ENCODE results near the gene PBX1. TPM values are rescaled to one million over a fixed set of nuclear protein-coding genes. Genes with fewer than 3 reads are reported as not detected.

PBX1 gene
- total RNA-seq, 6 experiments from 2014 or later, result 3.1 to 7.9 (median 6.9) TPM

- intact Hi-C loops (cut with DNase I), result no loop called here
- no peak for ATAC-seq
- no peak for DNase-seq
- TF ChIP-seq CTCF (IDR thresholded peaks at IDR 0.05), result no peak
- TF ChIP-seq POLR2A (IDR thresholded peaks at IDR 0.05), result no peak
- H3K9me3 ChIP-seq, result no peaks in the 10 kb centered on the region
- H3K4me1 ChIP-seq, result no peaks in the 10 kb centered on the region
- no peak overlapping the region for H3K4me3 ChIP-seq
- WGBS (ENCODE audit: insufficient coverage, low coverage, low lambda C conversion rate, missing lambda C conversion rate), result 87% methylated on average over 4 of the region's 4 CpGs
- no peaks in the 10 kb centered on the region for H3K36me3 ChIP-seq
- H3K27ac ChIP-seq, result no peak overlapping the region
- H3K27me3 ChIP-seq, result no peaks in the 10 kb centered on the region
Measured at GRCh38 chr1:164733734-164734133, 174.8 kb downstream of the PBX1 start.

DNA sequence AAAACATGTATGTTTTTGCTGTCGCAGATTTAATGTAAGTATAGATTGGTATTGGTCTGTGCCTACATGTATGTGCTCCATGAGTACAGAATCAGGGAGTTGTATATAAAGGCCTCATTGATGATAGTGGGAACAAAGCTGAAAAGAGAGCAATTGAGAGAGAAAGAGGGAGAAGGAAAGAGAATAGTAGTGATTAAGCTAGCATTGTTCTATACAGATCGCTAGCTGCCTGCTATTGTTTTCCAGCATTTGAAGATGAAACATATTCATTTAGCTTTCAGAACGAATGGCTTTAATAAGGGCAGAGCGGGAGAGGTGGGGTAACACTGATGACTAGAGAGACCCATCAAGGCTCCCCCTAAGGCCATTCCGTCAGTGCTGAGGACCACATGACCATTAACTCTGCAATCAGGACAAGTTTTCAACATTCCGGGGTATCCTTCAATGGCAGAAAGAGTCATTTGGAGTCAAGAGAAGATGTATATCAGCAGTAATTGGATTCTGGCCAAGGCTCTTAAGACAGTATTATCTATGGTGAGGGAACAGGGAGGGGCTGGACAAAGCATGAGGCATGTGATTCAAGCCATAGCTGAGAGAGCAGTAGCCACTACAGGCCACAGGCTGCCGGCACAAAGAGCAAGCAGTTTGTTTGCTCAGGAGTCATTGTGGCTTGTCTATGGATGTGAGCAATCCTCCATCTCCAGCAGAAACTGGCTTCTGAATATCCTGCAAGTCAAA lies 176.5 kb downstream of the PBX1 start:
- intact Hi-C loops (cut with DNase I), result no loop called here
- H3K36me3 ChIP-seq, result no peaks in the 10 kb centered on the region
- H3K27me3 ChIP-seq, result no peaks in the 10 kb centered on the region
- TF ChIP-seq POLR2A (IDR thresholded peaks at IDR 0.05), result no peak
- TF ChIP-seq CTCF (IDR thresholded peaks at IDR 0.05), result no peak
- no peaks in the 10 kb centered on the region for H3K4me1 ChIP-seq
- H3K4me3 ChIP-seq, result no peak overlapping the region
- DNase-seq, result no peak
- 90% methylated on average over 6 of the region's 7 CpGs for WGBS (ENCODE audit: insufficient coverage, low coverage, low lambda C conversion rate, missing lambda C conversion rate)
- H3K9me3 ChIP-seq, result no peaks in the 10 kb centered on the region
- H3K27ac ChIP-seq, result no peak overlapping the region
- ATAC-seq, result no peak

GRCh38 chr1:164736137-164736536 lies 177.2 kb downstream of the PBX1 start:
- H3K27me3 ChIP-seq, result no peaks in the 10 kb centered on the region
- ATAC-seq (no peak), DNase-seq (no peak)
- no peak overlapping the region for H3K4me3 ChIP-seq
- no peak overlapping the region for H3K27ac ChIP-seq
- TF ChIP-seq POLR2A (IDR thresholded peaks at IDR 0.05), result no peak
- H3K9me3 ChIP-seq, result no peaks in the 10 kb centered on the region
- 89% methylated on average over 7 of the region's 8 CpGs for WGBS (ENCODE audit: insufficient coverage, low coverage, low lambda C conversion rate, missing lambda C conversion rate)
- no peaks in the 10 kb centered on the region for H3K36me3 ChIP-seq
- no peaks in the 10 kb centered on the region for H3K4me1 ChIP-seq
- intact Hi-C loops (cut with DNase I), result no loop called here

GRCh38 chr1:164739189-164739588 lies 180.2 kb downstream of the PBX1 start:
- 88% methylated on average over 9 of the region's 10 CpGs for WGBS (ENCODE audit: insufficient coverage, low coverage, low lambda C conversion rate, missing lambda C conversion rate)
- intact Hi-C loops (cut with DNase I), result no loop called here
- no peak for TF ChIP-seq CTCF (IDR thresholded peaks at IDR 0.05)
- TF ChIP-seq POLR2A (IDR thresholded peaks at IDR 0.05), result no peak
- Histone ChIP-seq H3K27ac (no peak overlapping the region), H3K36me3 (no peaks in the 10 kb centered on the region), H3K4me1 (no peaks in the 10 kb centered on the region), H3K9me3 (no peaks in the 10 kb centered on the region), H3K4me3 (no peak overlapping the region), H3K27me3 (no peaks in the 10 kb centered on the region)
- ATAC-seq (no peak), DNase-seq (no peak)

DNA sequence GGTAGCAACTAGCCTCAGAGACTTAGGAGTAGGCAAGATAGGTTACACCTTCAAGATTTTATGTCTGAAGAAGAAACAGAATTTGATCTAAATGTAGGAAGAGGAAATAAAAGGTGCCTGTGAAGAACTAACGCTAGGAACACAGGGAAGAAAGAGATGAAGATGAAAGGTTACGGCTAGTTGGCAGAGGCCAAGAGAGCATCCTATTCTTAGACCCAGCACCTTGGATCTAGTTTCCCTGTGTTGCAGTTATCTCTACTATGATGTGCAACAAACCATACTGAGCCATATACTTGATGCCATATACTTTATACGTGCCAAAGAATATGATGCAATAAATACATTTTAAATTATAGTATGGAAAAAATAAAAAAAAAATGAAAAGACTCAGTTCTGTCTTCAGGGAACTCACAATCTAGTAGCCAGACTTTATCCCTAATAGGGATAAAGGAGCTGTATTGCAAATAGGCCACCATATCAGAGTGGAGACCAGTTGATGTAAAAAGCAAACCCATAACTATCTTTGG lies 181.1 kb downstream of the PBX1 start:
- ATAC-seq (no peak), DNase-seq (no peak)
- intact Hi-C loops (cut with DNase I), result no loop called here
- Histone ChIP-seq H3K4me3 (no peak overlapping the region), H3K9me3 (no peaks in the 10 kb centered on the region), H3K27ac (no peak overlapping the region), H3K4me1 (no peaks in the 10 kb centered on the region), H3K36me3 (no peaks in the 10 kb centered on the region), H3K27me3 (no peaks in the 10 kb centered on the region)
- WGBS (ENCODE audit: insufficient coverage, low coverage, low lambda C conversion rate, missing lambda C conversion rate), result 84% methylated on average over 3 of the region's 3 CpGs
- TF ChIP-seq CTCF (IDR thresholded peaks at IDR 0.05) (no peak), POLR2A (IDR thresholded peaks at IDR 0.05) (no peak)

Data from right lobe of liver (tissue), 6 donors.